ENCODE measurements around the gene FXYD6.

FXYD6 gene

DNA sequence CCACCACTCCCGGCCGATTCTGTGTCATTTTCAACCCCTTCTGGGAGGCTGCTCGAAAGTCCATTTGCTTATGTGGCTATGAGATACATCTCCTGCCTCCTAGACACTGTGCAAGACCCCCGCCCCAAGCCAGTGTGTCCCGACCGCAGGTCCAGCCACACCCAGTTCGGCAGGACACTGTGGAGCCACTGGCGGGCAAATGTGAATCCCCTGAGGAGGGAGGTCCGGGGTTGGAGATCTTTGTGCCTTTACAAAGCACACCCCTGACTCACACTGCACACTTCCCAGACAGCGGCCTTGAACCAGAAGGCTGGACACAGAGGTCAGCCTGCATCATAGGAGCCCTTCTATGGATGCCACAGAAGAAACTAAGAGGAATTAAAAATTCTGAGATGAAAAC lies 17.4 kb downstream of the FXYD6 start:
- TF ChIP-seq, protein P1, sequence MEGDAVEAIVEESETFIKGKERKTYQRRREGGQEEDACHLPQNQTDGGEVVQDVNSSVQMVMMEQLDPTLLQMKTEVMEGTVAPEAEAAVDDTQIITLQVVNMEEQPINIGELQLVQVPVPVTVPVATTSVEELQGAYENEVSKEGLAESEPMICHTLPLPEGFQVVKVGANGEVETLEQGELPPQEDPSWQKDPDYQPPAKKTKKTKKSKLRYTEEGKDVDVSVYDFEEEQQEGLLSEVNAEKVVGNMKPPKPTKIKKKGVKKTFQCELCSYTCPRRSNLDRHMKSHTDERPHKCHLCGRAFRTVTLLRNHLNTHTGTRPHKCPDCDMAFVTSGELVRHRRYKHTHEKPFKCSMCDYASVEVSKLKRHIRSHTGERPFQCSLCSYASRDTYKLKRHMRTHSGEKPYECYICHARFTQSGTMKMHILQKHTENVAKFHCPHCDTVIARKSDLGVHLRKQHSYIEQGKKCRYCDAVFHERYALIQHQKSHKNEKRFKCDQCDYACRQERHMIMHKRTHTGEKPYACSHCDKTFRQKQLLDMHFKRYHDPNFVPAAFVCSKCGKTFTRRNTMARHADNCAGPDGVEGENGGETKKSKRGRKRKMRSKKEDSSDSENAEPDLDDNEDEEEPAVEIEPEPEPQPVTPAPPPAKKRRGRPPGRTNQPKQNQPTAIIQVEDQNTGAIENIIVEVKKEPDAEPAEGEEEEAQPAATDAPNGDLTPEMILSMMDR (IDR thresholded peaks at IDR 0.05; ENCODE audit: borderline replicate concordance, insufficient read depth, low read depth, low read length): no peak
- no peak overlapping the region for H3K4me3 ChIP-seq (ENCODE audit: low read depth, low read length)

DNA sequence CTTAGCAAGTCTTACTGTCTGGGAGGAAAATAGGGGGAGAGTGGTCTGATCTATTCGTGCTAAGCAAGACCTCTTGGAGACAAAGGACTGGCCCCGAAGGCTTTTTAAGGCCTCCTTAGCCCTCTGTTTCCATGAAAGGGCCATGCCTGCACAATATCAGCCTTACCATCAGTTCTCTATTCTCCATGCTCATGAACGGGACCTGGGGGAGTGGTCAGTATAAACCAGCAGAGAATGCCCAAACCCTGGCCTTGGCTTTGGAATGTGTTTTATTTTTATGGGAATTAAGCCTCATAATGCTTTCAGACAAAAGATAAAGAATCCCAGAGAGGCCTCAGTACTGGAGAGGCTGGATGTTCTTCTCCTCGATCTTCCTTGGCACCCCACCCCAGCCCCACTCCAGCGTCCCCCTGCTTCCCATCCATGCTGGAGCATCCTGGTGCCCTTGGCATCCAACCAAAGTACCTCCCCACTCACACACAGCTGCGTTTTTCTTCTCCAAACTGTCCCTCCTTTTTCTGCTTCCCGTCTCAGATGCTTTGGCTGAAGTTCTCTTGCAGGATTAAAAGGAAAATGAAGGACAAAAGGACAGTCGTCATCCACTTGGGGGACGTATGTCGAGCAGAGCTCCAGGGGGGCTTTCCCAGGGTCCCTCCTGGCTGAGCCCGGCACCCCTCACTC lies 18.6 kb downstream of the FXYD6 start:
- TF ChIP-seq, protein P1 (IDR thresholded peaks at IDR 0.05; ENCODE audit: borderline replicate concordance, insufficient read depth, low read depth, low read length): no peak
- H3K4me3 ChIP-seq (ENCODE audit: low read depth, low read length): no peak overlapping the region

DNA sequence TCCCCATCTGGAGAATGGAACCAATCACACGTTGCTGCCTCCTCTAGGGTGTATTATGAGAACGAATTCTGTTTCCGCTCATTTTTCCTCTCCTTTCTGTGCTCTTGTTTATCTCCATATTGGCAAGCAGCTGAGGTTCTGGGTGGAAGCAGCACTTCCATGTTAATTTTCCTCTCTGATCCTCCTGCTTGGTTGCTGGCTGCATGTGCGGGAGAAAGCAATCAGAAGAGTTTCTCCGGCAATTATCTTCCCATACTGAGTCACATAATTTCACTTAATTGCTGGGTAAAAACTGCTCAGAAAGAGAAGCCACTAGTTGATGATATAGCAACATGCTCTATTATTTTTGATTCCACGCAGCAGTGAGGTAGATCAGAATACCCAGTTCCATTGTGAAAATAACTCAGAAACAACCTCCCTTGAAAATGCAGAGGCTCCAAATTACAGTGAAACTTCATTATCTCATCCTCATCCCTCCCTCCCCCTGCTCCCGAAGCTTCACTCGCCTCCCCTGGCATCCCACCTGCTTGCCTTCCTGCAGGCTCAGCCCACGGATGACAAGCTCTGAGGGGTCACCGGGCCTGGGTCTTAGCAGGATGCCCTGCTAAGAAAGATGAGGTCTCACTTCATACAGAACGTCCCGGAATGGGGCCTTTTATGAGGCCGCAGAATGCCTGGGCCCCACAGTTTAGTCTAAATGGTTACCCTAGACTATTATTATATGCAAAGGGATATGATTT lies 20.4 kb downstream of the FXYD6 start:
- TF ChIP-seq, protein P1 (IDR thresholded peaks at IDR 0.05; ENCODE audit: borderline replicate concordance, insufficient read depth, low read depth, low read length): no peak
- no peak overlapping the region for H3K4me3 ChIP-seq (ENCODE audit: low read depth, low read length)

DNA sequence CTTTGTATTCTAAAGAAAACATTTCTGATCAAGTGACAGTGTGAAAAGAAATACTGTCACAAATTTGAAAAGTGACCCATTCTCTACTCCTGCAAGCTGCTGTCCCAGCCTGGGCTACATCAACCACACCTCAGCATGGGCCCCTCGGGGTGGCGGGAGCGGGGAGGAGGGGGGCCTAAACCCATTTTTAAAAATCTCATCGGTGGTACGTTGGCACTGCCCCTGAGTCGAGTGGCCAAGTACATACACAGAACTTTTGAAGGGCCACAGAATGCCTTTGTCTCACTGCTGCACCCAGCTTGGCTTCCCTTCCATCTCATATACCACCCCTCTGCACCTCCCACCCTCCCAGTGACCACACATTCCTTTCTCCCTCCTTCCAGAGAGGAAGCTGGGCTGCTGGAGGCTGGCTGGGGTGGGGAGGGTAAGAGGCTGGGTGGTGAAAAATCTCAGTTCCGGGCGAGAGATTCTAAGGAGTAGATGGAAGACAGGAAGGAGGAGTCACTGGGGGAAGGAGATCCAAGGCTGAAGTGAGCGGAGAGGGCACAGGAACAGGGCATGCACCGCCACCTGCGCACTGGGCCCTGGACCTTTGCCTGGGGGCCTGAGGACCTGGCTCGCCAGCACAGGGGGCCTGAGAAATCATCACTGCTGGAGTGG lies 21.1 kb downstream of the FXYD6 start:
- TF ChIP-seq, protein P1 (IDR thresholded peaks at IDR 0.05; ENCODE audit: borderline replicate concordance, insufficient read depth, low read depth, low read length): no peak
- H3K4me3 ChIP-seq (ENCODE audit: low read depth, low read length): no peak overlapping the region

DNA sequence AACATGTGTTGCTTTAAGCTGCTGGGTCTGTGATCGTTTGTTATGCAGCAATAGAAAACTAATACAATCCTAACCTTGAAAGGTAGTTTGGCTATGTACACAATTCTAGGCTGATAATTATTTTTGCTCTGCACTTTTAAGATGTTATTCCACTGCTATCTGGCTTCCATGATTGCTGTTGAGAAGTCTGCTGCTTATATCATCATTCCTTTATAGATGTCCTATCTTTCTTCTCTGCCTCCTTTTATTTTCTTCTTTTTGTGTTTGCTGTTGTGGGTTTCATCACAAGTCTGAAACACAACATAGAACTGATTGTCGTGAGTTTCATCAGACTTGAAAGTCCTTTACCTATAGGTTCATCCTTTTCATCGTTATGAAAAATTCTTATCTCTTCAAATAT lies 24.1 kb downstream of the FXYD6 start:
- TF ChIP-seq, protein P1 (IDR thresholded peaks at IDR 0.05; ENCODE audit: borderline replicate concordance, insufficient read depth, low read depth, low read length): no peak
- no peak overlapping the region for H3K4me3 ChIP-seq (ENCODE audit: low read depth, low read length)

DNA sequence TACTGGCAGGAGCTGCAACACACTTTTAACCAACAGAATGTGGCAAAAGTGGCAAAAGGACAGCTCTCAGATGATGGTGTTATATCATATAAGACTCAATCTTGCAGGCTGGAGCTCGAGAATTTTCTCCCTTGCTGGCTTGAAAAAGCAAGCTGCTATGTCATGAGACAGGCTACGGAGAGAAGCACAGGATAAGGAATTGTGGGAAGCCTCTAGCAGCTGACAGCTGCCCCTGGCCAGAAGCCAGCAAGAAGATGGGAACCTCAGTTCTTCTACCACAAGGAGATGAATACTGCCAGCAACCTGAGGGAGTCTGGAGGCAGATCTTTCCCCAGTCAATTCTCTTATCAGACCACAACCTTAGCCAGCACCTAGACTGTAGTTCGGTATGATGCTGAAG lies 24.6 kb downstream of the FXYD6 start:
- TF ChIP-seq, protein P1 (IDR thresholded peaks at IDR 0.05; ENCODE audit: borderline replicate concordance, insufficient read depth, low read depth, low read length): no peak
- H3K4me3 ChIP-seq (ENCODE audit: low read depth, low read length): no peak overlapping the region
